ENCODE results near the gene ADH6. TPM values are rescaled to one million over a fixed set of nuclear protein-coding genes. Genes with fewer than 3 reads are reported as not detected.
"Not testable (repeated sequence)": the region's sequence is repeated elsewhere in the genome, so short reads cannot be mapped to it uniquely, and the experiment has no call there.

The ADH6 gene
- polyA plus RNA-seq (2012; ENCODE audit: low read depth, missing spikeins), result not detected

GRCh38 chr4:99219072-99219471 lies at the start of gene ADH6:
Gene ADH6 (minus strand): TSS chr4:99219246. CDS start chr4:99219152, 94 bp downstream.
- FAIRE-seq (no peak), DNase-seq (ENCODE audit: insufficient read length, low spot score) (no peak)
- TF ChIP-seq PAX5 (IDR thresholded peaks at IDR 0.05; ENCODE audit: insufficient read depth, low read length, severe bottlenecking), result no peak
- no peak for TF ChIP-seq TAF1 (IDR thresholded peaks at IDR 0.05; ENCODE audit: low read depth, low read length)
- no peak for TF ChIP-seq POLR2AphosphoS5 (IDR thresholded peaks at IDR 0.05; ENCODE audit: low read depth, low read length)
- TF ChIP-seq SPI1 (IDR thresholded peaks at IDR 0.05; ENCODE audit: low read depth, low read length), result no peak
- no peak for TF ChIP-seq POU2F2 (IDR thresholded peaks at IDR 0.05; ENCODE audit: low read depth, low read length)
- no peak for TF ChIP-seq POLR2A (IDR thresholded peaks at IDR 0.05; ENCODE audit: low read depth, low read length)

GRCh38 chr4:99264927-99265326 lies 45.9 kb upstream of the ADH6 start:
- FAIRE-seq (no peak), DNase-seq (ENCODE audit: insufficient read length, low spot score) (no peak)
- TF ChIP-seq SPI1 (IDR thresholded peaks at IDR 0.05; ENCODE audit: low read depth, low read length), result no peak
- TF ChIP-seq POU2F2 (IDR thresholded peaks at IDR 0.05; ENCODE audit: low read depth, low read length), result no peak
- TF ChIP-seq POLR2A (IDR thresholded peaks at IDR 0.05; ENCODE audit: low read depth, low read length), result no peak
- no peak for TF ChIP-seq POLR2AphosphoS5 (IDR thresholded peaks at IDR 0.05; ENCODE audit: low read depth, low read length)
- TF ChIP-seq PAX5 (IDR thresholded peaks at IDR 0.05; ENCODE audit: insufficient read depth, low read length, severe bottlenecking), result no peak
- no peak for TF ChIP-seq TAF1 (IDR thresholded peaks at IDR 0.05; ENCODE audit: low read depth, low read length)

GRCh38 chr4:99252746-99253145 lies 33.7 kb upstream of the ADH6 start:
- no peak for TF ChIP-seq PAX5 (IDR thresholded peaks at IDR 0.05; ENCODE audit: insufficient read depth, low read length, severe bottlenecking)
- TF ChIP-seq TAF1 (IDR thresholded peaks at IDR 0.05; ENCODE audit: low read depth, low read length), result no peak
- TF ChIP-seq POU2F2 (IDR thresholded peaks at IDR 0.05; ENCODE audit: low read depth, low read length), result no peak
- FAIRE-seq (no peak), DNase-seq (ENCODE audit: insufficient read length, low spot score) (no peak)

GRCh38 chr4:99248714-99249113 lies 29.7 kb upstream of the ADH6 start:
- no peak for DNase-seq (ENCODE audit: insufficient read length, low spot score)
- no peak for FAIRE-seq

GRCh38 chr4:99235955-99236354 lies 16.9 kb upstream of the ADH6 start:
- FAIRE-seq, result no peak
- no peak for DNase-seq (ENCODE audit: insufficient read length, low spot score)
- no peak for TF ChIP-seq POU2F2 (IDR thresholded peaks at IDR 0.05; ENCODE audit: low read depth, low read length)
- TF ChIP-seq POLR2A (IDR thresholded peaks at IDR 0.05; ENCODE audit: low read depth, low read length), result no peak
- TF ChIP-seq SPI1 (IDR thresholded peaks at IDR 0.05; ENCODE audit: low read depth, low read length), result no peak
- no peak for TF ChIP-seq POLR2AphosphoS5 (IDR thresholded peaks at IDR 0.05; ENCODE audit: low read depth, low read length)
- TF ChIP-seq TAF1 (IDR thresholded peaks at IDR 0.05; ENCODE audit: low read depth, low read length), result no peak
- no peak for TF ChIP-seq PAX5 (IDR thresholded peaks at IDR 0.05; ENCODE audit: insufficient read depth, low read length, severe bottlenecking)

More at GRCh38 chr4:99248714-99249113, 29.7 kb upstream of the ADH6 start:
- TF ChIP-seq POLR2A (IDR thresholded peaks at IDR 0.05; ENCODE audit: low read depth, low read length) (no peak), POLR2AphosphoS5 (IDR thresholded peaks at IDR 0.05; ENCODE audit: low read depth, low read length) (no peak), TAF1 (IDR thresholded peaks at IDR 0.05; ENCODE audit: low read depth, low read length) (no peak), POU2F2 (IDR thresholded peaks at IDR 0.05; ENCODE audit: low read depth, low read length) (no peak), SPI1 (IDR thresholded peaks at IDR 0.05; ENCODE audit: low read depth, low read length) (no peak), PAX5 (IDR thresholded peaks at IDR 0.05; ENCODE audit: insufficient read depth, low read length, severe bottlenecking) (no peak)

- no peak for TF ChIP-seq SPI1 (IDR thresholded peaks at IDR 0.05; ENCODE audit: low read depth, low read length)
- TF ChIP-seq TAF1 (IDR thresholded peaks at IDR 0.05; ENCODE audit: low read depth, low read length), result no peak
- no peak for TF ChIP-seq POLR2AphosphoS5 (IDR thresholded peaks at IDR 0.05; ENCODE audit: low read depth, low read length)
- no peak for TF ChIP-seq POLR2A (IDR thresholded peaks at IDR 0.05; ENCODE audit: low read depth, low read length)
- DNase-seq (ENCODE audit: insufficient read length, low spot score) (no peak), FAIRE-seq (no peak)
Measured at GRCh38 chr4:99234331-99235010, 15.4 kb upstream of the ADH6 start.

- not testable (repeated sequence) for DNase-seq (ENCODE audit: insufficient read length, low spot score); FAIRE-seq
Measured at GRCh38 chr4:99233397-99233796, 14.4 kb upstream of the ADH6 start.

GRCh38 chr4:99228706-99229105 lies 9.7 kb upstream of the ADH6 start:
- FAIRE-seq; DNase-seq (ENCODE audit: insufficient read length, low spot score): not testable (repeated sequence)

- not testable (repeated sequence) for FAIRE-seq; DNase-seq (ENCODE audit: insufficient read length, low spot score)
Measured at GRCh38 chr4:99227646-99228045, 8.6 kb upstream of the ADH6 start.

GRCh38 chr4:99221980-99222379 lies 2.9 kb upstream of the ADH6 start:
- DNase-seq (ENCODE audit: insufficient read length, low spot score) (no peak), FAIRE-seq (no peak)
- TF ChIP-seq POLR2A (IDR thresholded peaks at IDR 0.05; ENCODE audit: low read depth, low read length) (no peak), SPI1 (IDR thresholded peaks at IDR 0.05; ENCODE audit: low read depth, low read length) (no peak), TAF1 (IDR thresholded peaks at IDR 0.05; ENCODE audit: low read depth, low read length) (no peak), POLR2AphosphoS5 (IDR thresholded peaks at IDR 0.05; ENCODE audit: low read depth, low read length) (no peak), PAX5 (IDR thresholded peaks at IDR 0.05; ENCODE audit: insufficient read depth, low read length, severe bottlenecking) (no peak), POU2F2 (IDR thresholded peaks at IDR 0.05; ENCODE audit: low read depth, low read length) (no peak)

GRCh38 chr4:99219479-99219878 lies 433 bp upstream of the ADH6 start:
- peak; percentile 86 for TF ChIP-seq SPI1 (IDR thresholded peaks at IDR 0.05; ENCODE audit: low read depth, low read length)
- TF ChIP-seq POLR2A (IDR thresholded peaks at IDR 0.05; ENCODE audit: low read depth, low read length), result no peak
- TF ChIP-seq POU2F2 (IDR thresholded peaks at IDR 0.05; ENCODE audit: low read depth, low read length), result peak; percentile 79; the same call in 1 of the 2 replicates
- FAIRE-seq (no peak), DNase-seq (ENCODE audit: insufficient read length, low spot score) (no peak)

Data from GM12891 (cell line).